ENCODE results near the gene C1orf159.

- no peak for TF ChIP-seq CTCF (IDR thresholded peaks at IDR 0.05)
- TF ChIP-seq EZH2 (IDR thresholded peaks at IDR 0.05; ENCODE audit: borderline replicate concordance, insufficient read depth, low read depth, low read length, poor library complexity, severe bottlenecking): no peak
These were observed 73.1 kb downstream of the C1orf159 start for GRCh38 chr1:1042835-1043234.
